ENCODE data around the gene UBE2M. TPM values are rescaled to one million over a fixed set of nuclear protein-coding genes. Genes with fewer than 3 reads are reported as not detected.
A peak's percentile ranks its signal among the peaks of the same experiment; 100 is the strongest.

Gene UBE2M
- total RNA-seq, 1 experiment from 2014 or later: 185 TPM

DNA sequence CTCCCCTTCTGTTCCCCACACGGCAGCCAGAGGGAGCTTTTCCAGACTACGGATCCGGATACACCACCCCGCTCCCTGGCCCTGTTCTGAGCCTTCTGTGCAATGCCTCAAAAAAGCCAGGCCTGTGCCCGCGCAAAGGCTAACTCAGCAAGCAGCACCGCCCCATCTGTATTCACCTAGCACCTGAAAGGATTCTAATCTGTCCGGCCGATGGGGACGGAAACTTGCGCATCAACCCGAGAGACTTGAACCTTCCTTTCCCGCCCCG is 39.4 kb downstream of the UBE2M start:
- intact Hi-C loops (cut with micrococcal nuclease; ENCODE audit: unreplicated experiment): no loop called here
- POLR2A ChIA-PET (ENCODE audit: low non-redundant PET): interaction anchor here (0.6 kb wide), 1 partner anchor 79 kb away, joined by 3 read pairs; the partner anchor contains the start of gene ZNF132
- H3K4me1 ChIP-seq (ENCODE audit: insufficient read depth, low read length, poor library complexity, severe bottlenecking): peaks cover 24% of the 10 kb centered on the region
- DNase-seq (ENCODE audit: low spot score): peak; percentile 91
- peak overlapping the region; percentile 86 for H3K4me3 ChIP-seq (ENCODE audit: low read depth, low read length, poor library complexity, severe bottlenecking)
- peak overlapping the region; percentile 97 for H3K27ac ChIP-seq (ENCODE audit: low read depth, low read length, poor library complexity, severe bottlenecking)
- BruUV-seq (replicated peaks): no TSS peak
- H3K9me3 ChIP-seq (ENCODE audit: low read depth, low read length, poor library complexity, severe bottlenecking): no peaks in the 10 kb centered on the region
- no peak for TF ChIP-seq EZH2 (IDR thresholded peaks at IDR 0.05; ENCODE audit: borderline replicate concordance, low read depth, low read length, poor library complexity, severe bottlenecking)
- TF ChIP-seq, protein P1, sequence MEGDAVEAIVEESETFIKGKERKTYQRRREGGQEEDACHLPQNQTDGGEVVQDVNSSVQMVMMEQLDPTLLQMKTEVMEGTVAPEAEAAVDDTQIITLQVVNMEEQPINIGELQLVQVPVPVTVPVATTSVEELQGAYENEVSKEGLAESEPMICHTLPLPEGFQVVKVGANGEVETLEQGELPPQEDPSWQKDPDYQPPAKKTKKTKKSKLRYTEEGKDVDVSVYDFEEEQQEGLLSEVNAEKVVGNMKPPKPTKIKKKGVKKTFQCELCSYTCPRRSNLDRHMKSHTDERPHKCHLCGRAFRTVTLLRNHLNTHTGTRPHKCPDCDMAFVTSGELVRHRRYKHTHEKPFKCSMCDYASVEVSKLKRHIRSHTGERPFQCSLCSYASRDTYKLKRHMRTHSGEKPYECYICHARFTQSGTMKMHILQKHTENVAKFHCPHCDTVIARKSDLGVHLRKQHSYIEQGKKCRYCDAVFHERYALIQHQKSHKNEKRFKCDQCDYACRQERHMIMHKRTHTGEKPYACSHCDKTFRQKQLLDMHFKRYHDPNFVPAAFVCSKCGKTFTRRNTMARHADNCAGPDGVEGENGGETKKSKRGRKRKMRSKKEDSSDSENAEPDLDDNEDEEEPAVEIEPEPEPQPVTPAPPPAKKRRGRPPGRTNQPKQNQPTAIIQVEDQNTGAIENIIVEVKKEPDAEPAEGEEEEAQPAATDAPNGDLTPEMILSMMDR (conservative IDR thresholded peaks at IDR 0.05; ENCODE audit: low read depth, low read length): no peak; the same call in 1 of the 2 replicates
- peaks cover 11% of the 10 kb centered on the region for H3K36me3 ChIP-seq (ENCODE audit: insufficient read depth, low read length, poor library complexity, severe bottlenecking)
- H3K27me3 ChIP-seq (replicated peaks; ENCODE audit: insufficient read depth, low read depth, low read length, poor library complexity): no peaks in the 10 kb centered on the region
- CTCF ChIA-PET: interaction anchor here (1.1 to 2.1 kb wide), 3 partner anchors 19 to 43 kb away, joined by 3 to 9 read pairs (median 3); partner anchors contain the start of genes TRIM28 and ZNF446

DNA sequence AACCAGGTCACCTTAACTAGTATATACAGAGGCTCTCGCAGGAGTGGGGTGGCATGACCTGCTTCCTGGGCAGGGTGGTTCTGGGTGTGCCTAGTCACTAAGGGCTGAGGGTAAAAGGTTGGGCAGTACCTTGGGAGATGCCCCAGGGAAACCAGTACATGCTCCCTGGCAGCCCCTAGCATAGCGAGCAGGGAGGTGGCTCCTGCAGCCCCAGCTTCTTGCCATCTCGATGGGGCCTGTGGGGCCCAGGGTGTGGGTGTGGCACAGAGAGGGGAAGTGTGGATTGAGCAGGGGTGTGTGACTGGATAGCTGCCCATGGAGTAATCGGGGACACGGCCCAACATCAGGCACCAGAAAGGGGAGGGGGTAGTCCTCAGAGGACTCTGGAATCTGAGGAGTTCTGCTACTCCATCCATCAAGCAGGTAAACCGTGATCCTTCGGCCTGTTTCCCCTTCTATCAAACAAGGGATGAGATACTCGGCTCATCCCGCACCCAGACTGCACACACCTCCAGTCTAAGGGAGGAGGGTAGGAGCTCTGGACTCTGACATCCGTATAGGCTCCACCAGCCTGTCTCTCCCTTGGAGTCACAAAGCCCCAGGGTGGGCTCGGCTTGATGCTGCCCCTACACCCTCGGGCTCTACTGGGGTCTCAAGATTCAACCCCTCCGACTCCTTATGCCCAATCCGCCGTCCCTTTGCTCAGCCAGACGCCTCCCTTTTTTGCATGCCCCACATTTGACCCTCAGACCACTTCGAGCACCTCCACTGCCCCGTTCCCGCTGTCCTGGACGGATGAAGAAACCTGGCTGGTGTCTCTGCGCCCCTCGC is 39.9 kb downstream of the UBE2M start:
- peak overlapping the region; percentile 97 for H3K27ac ChIP-seq (ENCODE audit: low read depth, low read length, poor library complexity, severe bottlenecking)
- no TSS peak for BruUV-seq (replicated peaks)
- H3K4me1 ChIP-seq (ENCODE audit: insufficient read depth, low read length, poor library complexity, severe bottlenecking): peaks cover 24% of the 10 kb centered on the region
- DNase-seq (ENCODE audit: low spot score): no peak
- TF ChIP-seq, protein P1 (conservative IDR thresholded peaks at IDR 0.05; ENCODE audit: low read depth, low read length): peak; percentile 63; the same call in 1 of the 2 replicates
- no peak for TF ChIP-seq EZH2 (IDR thresholded peaks at IDR 0.05; ENCODE audit: borderline replicate concordance, low read depth, low read length, poor library complexity, severe bottlenecking)
- peaks cover 11% of the 10 kb centered on the region for H3K36me3 ChIP-seq (ENCODE audit: insufficient read depth, low read length, poor library complexity, severe bottlenecking)
- POLR2A ChIA-PET (ENCODE audit: low non-redundant PET): interaction anchor here (0.6 kb wide), 1 partner anchor 79 kb away, joined by 3 read pairs; the partner anchor contains the start of gene ZNF132
- intact Hi-C loops (cut with micrococcal nuclease; ENCODE audit: unreplicated experiment): no loop called here
- no peaks in the 10 kb centered on the region for H3K27me3 ChIP-seq (replicated peaks; ENCODE audit: insufficient read depth, low read depth, low read length, poor library complexity)
- CTCF ChIA-PET: interaction anchor here (1.1 to 2.1 kb wide), 4 partner anchors 20 to 43 kb away, joined by 3 to 9 read pairs (median 3); partner anchors contain the start of genes TRIM28 and ZNF446
- no peaks in the 10 kb centered on the region for H3K9me3 ChIP-seq (ENCODE audit: low read depth, low read length, poor library complexity, severe bottlenecking)
- peak overlapping the region; percentile 86 for H3K4me3 ChIP-seq (ENCODE audit: low read depth, low read length, poor library complexity, severe bottlenecking)

DNA sequence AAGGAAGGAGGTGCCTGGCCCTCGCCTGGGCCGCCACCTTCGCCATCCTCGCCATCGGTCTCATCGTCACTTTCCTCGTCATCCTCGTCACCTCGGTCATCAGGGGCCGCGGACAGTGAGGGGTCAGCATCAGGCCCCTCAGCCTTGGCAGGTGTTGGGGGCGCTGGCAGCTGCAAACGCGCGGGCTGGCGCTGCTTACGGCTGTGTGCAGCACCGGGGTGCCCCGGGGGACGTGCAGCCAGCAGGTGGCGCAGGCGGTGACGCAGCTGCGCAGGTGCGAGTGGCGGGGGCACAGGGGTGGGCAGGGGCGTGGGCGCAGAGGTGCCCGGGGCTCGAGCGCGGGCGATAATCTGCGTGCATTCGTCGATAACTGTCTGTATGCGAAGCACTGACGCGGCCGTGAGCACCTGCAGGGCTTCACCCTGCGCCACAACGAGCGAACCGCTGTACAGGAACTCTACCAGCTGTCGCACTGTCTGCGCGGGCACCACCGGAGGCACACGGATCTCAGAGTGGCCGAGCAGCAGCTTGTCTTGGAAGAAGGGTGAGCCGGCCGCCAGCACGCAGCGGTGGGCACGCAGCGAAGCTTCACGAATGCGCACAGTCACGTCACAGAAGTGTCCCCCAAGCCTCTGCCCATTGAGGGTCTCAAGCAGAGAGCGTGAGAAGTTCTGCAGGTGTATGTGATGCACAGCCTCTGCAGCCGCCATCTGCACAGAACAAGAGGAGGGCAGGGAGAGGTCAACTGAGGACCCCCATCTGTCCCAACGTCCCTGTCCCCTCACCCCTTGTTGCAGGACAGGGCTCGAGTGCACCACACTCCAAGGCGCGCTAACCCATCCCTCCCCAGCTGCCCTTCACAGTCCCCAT is 41.2 kb downstream of the UBE2M start:
- Histone ChIP-seq H3K4me1 (ENCODE audit: insufficient read depth, low read length, poor library complexity, severe bottlenecking) (peaks cover 24% of the 10 kb centered on the region), H3K4me3 (ENCODE audit: low read depth, low read length, poor library complexity, severe bottlenecking) (no peak overlapping the region), H3K27ac (ENCODE audit: low read depth, low read length, poor library complexity, severe bottlenecking) (no peak overlapping the region), H3K27me3 (replicated peaks; ENCODE audit: insufficient read depth, low read depth, low read length, poor library complexity) (no peaks in the 10 kb centered on the region), H3K9me3 (ENCODE audit: low read depth, low read length, poor library complexity, severe bottlenecking) (no peaks in the 10 kb centered on the region), H3K36me3 (ENCODE audit: insufficient read depth, low read length, poor library complexity, severe bottlenecking) (peaks cover 11% of the 10 kb centered on the region)
- no TSS peak for BruUV-seq (replicated peaks)
- CTCF ChIA-PET: interaction anchor here (1.2 kb wide), 1 partner anchor 27 kb away, joined by 3 read pairs; the partner anchor contains the start of gene TRIM28
- no peak for DNase-seq (ENCODE audit: low spot score)
- intact Hi-C loops (cut with micrococcal nuclease; ENCODE audit: unreplicated experiment): no loop called here
- TF ChIP-seq EZH2 (IDR thresholded peaks at IDR 0.05; ENCODE audit: borderline replicate concordance, low read depth, low read length, poor library complexity, severe bottlenecking): no peak
- TF ChIP-seq, protein P1 (conservative IDR thresholded peaks at IDR 0.05; ENCODE audit: low read depth, low read length): peak; percentile 31
- POLR2A ChIA-PET (ENCODE audit: low non-redundant PET): no interaction called here
